ENCODE measurements around the gene FOXC2. TPM values are rescaled to one million over a fixed set of nuclear protein-coding genes. Genes with fewer than 3 reads are reported as not detected.

Gene FOXC2
- total RNA-seq, 1 donor from 2014 or later: not detected

GRCh38 chr16:86533076-86533475 is 33.6 kb upstream of the FOXC2 start:
- ATAC-seq (ENCODE audit: low read depth) (no peak), DNase-seq (no peak)
- Mint-ChIP-seq H3K4me1 (no peaks in the 10 kb centered on the region), H3K27me3 (no peaks in the 10 kb centered on the region), H3K4me3 (no peak overlapping the region), H3K27ac (no peak overlapping the region), H3K9me3 (no peaks in the 10 kb centered on the region), H3K36me3 (ENCODE audit: low read depth) (peaks cover 43% of the 10 kb centered on the region)
- no peak for TF ChIP-seq CTCF (IDR thresholded peaks at IDR 0.05)
- CTCF ChIA-PET: no interaction called here
- intact Hi-C loops (cut with micrococcal nuclease): no loop called here
- POLR2A ChIA-PET: no interaction called here

DNA sequence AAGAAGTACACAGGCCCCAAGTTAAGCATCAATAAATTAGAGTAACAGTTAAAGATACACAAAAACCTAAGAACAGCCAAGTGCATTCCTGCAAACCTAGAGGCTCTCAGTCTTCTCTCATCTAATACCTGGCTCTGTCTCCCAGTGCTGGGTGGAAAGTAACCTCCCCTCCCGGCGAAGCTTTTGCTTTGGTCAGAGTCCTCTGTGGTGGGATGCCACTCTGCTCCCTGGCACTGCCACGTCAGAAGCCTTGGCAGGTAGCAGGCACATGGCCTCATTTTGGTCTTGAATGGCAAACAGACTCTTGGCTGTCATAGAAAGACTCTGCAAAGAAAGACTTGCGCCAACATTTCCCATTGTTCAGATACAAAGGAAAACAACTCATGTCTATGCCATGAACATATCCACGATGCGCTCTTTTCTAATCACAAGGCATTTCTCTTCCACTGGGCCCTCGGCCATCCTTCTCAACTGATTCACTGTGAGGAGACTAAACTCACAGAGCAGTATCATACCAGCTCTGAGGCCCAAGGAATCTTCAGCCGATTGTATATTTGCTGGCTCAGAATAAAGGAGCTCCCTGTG is 32.8 kb upstream of the FOXC2 start:
- ChIA-PET POLR2A (no interaction called here), CTCF (no interaction called here)
- intact Hi-C loops (cut with micrococcal nuclease): no loop called here
- DNase-seq (no peak), ATAC-seq (ENCODE audit: low read depth) (no peak)
- no peaks in the 10 kb centered on the region for H3K4me1 Mint-ChIP-seq
- H3K27ac Mint-ChIP-seq: no peak overlapping the region
- TF ChIP-seq CTCF (IDR thresholded peaks at IDR 0.05): no peak
- H3K27me3 Mint-ChIP-seq: no peaks in the 10 kb centered on the region
- no peaks in the 10 kb centered on the region for H3K9me3 Mint-ChIP-seq
- peaks cover 51% of the 10 kb centered on the region for H3K36me3 Mint-ChIP-seq (ENCODE audit: low read depth)
- H3K4me3 Mint-ChIP-seq: no peak overlapping the region

DNA sequence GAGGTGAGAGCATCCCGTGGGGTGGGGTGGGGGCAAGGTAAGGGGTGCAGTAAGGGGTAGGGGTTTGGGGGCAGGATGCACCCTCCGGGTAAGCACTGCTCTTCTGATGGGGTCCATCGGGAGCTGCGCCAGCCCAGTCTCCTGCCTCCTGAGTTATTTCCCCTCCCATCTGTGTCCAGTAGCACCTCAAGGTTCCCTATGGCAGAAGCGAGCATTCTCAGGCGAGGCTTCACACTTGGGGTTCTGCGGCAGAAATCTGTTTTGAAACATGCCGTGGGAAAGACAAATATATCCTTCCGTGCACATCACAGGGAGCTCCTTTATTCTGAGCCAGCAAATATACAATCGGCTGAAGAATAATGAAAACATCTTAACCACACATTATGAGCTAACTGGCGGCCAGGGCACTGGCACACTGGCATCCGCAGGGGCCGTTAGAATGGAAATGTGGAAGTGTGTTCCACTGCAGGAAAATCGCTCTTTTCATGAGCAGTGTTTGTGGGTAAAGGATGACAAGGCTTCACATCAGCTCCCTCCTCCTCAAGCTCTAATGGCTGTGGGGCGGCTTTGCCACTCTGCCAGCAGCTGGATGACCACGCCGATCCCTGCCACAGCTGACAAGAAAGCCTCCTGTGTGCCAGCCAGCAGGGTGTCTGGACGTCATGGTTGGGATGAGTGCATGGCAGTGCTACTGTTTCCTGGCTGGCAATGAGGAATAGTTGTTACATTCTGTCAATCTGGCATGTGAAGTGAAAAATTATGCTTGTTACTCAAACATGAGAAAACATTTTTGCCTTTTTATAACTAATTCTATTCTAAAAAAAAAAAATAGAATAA is 31.6 kb upstream of the FOXC2 start:
- Mint-ChIP-seq H3K9me3 (no peaks in the 10 kb centered on the region), H3K36me3 (ENCODE audit: low read depth) (peaks cover 60% of the 10 kb centered on the region), H3K27ac (no peak overlapping the region), H3K27me3 (no peaks in the 10 kb centered on the region), H3K4me3 (no peak overlapping the region), H3K4me1 (no peaks in the 10 kb centered on the region)
- DNase-seq (no peak), ATAC-seq (ENCODE audit: low read depth) (no peak)
- CTCF ChIA-PET: no interaction called here
- POLR2A ChIA-PET: no interaction called here
- intact Hi-C loops (cut with micrococcal nuclease): no loop called here
- no peak for TF ChIP-seq CTCF (IDR thresholded peaks at IDR 0.05)

DNA sequence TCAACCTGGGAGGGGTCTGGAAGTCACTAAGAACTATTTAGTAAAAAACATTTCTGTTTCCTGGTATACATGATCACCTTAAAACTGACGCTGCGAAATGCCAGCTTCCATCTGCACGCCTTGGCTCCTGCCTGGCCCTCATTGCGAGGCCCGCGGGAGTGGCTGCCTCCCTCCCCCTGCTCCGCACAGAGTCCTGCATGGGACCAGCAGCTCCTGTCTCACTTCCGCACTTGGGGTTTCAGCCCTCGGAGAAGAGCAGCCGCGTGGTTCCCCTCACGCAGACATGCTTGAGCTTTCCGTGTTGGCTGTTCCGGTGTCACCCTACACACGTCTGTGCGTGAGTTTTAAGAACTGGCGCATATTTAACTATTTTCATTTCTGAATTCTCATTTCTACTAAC is 30.0 kb upstream of the FOXC2 start:
- CTCF ChIA-PET: no interaction called here
- ATAC-seq (ENCODE audit: low read depth) (no peak), DNase-seq (no peak)
- Mint-ChIP-seq H3K27ac (no peak overlapping the region), H3K4me1 (no peaks in the 10 kb centered on the region), H3K27me3 (no peaks in the 10 kb centered on the region), H3K9me3 (no peaks in the 10 kb centered on the region), H3K4me3 (no peak overlapping the region), H3K36me3 (ENCODE audit: low read depth) (peaks cover 74% of the 10 kb centered on the region)
- POLR2A ChIA-PET: no interaction called here
- intact Hi-C loops (cut with micrococcal nuclease): no loop called here
- TF ChIP-seq CTCF (IDR thresholded peaks at IDR 0.05): no peak

DNA sequence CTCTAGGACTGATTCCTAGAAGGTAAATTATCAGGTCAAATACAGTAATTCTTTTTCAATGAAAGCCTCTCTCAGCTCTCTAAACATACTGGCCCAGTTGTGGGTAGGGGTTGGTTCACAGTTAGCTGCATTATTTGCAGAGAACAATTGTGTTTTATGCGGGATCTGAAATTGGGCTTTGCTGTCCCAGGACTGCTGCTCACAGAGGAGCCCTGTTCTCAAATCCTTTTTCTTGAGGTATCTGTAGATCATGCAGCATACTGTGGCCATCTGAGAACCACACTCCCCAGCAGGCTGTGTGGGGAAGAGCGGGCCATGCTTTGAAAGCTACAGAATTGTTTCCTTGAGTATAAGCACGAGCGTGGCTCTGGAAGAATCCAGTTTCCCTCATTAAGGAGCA is 29.1 kb upstream of the FOXC2 start:
- no peaks in the 10 kb centered on the region for H3K4me1 Mint-ChIP-seq
- intact Hi-C loops (cut with micrococcal nuclease): no loop called here
- peaks cover 78% of the 10 kb centered on the region for H3K36me3 Mint-ChIP-seq (ENCODE audit: low read depth)
- TF ChIP-seq CTCF (IDR thresholded peaks at IDR 0.05): no peak
- CTCF ChIA-PET: no interaction called here
- H3K4me3 Mint-ChIP-seq: no peak overlapping the region
- ATAC-seq (ENCODE audit: low read depth) (no peak), DNase-seq (no peak)
- no peaks in the 10 kb centered on the region for H3K9me3 Mint-ChIP-seq
- POLR2A ChIA-PET: no interaction called here
- H3K27me3 Mint-ChIP-seq: no peaks in the 10 kb centered on the region
- no peak overlapping the region for H3K27ac Mint-ChIP-seq

Measured in activated B cell treated with CpG ODN at 0.5 μM for 24 hours (primary cell).